Cerebellar cortex (tissue), 1 donor: Measurements from ENCODE around the gene ATXN1.
"Not testable (repeated sequence)": the region's sequence is repeated elsewhere in the genome, so short reads cannot be mapped to it uniquely, and the experiment has no call there.

Experiments used
- DNase-seq: peaks from one replicate; pipeline ENCODE4 v3.0.0-alpha.2; 2015; ENCODE audit warnings: low spot score

Gene ATXN1

DNA sequence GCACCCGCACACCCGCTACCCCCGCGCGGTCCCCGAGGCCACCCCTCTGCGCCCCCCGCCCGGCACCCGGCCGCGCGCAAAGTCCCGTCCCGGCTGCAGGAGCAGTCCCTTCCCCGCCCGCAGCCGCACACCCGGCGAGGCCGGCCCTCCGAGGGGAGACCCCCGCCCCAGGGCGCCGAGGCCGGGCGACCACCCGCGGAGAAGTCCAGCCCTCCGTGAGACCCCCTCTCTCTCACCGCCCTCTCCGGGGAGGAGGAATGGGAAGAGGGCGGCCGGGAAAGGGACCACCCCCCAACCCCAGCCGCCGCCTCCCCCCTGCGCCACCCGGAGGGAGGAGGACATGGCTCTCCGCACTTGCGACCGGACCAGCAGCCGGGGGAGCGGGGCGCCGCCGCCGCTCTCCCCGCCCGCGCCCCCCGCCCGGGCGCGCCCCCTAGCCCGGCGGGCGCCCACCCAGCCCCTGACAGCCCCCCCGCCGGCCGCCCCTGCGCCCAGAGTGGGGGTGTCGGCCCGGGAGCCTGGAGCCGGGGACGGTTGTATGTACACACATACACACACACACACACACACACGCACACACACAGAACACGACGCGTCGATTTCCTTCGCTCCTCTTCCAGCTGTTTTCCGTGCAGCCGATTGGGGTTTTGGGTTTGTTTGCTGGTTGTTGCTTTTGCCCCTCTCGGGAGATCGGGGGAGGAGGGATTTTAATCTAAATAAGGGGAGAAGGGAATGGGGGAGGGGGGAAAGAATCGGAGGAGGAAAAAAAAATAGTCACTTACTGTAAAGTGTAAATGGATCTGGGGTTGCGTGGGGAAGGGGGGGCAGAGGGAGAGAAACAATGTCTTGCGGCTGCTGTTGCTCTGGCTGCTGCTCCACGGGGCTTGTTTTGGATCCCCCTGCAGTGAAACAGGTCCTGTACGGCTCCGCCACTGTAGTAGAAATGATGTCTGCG lies at the start of gene ATXN1:
Gene ATXN1, minus strand, starts transcription at position 945 of the 955 bp plus-strand sequence.
- DNase-seq: no peak

DNA sequence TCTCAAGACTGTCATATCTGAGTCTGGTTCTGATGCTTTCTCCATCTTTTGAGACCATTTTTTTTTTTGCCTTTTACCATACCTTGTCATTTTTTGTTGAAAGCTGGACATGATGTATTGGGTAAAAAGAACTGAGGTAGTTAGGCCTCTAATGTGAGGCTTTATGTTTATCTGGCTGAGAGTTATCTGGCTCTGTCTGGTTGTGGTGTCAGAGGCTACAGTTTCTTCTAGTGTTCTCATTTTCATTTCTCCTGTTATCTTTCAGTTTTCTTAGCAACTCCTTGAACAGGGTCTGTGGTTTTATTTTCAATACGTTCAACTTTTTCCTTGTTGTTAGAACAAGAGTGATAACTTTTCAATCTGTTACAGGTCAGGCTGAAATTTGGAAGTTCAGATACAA lies 49.2 kb upstream of the ATXN1 start:
- no peak for DNase-seq

GRCh38 chr6:16809753-16810358 lies 48.6 kb upstream of the ATXN1 start:
- no peak for DNase-seq

- DNase-seq: no peak
Observed at GRCh38 chr6:16807956-16808355, 46.7 kb upstream of the ATXN1 start.

DNA sequence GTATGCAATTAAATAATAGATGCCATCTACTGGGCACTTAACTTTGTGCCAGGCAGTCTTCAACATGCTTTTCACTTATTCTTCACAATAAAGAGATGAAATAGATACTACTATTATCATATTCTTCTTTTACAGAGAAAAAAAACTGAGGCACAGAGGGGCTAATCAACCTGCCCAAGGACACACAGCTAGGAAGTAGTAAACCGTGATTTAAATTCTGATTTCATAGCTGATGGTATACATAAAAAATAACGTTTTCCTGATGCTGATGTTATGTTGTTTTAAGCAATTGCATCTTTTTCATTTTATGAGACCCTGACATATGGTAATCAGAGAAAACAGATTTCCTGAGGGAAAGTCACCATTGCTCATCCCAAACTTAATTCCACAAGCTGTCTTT lies 45.1 kb upstream of the ATXN1 start:
- DNase-seq: no peak

- no peak for DNase-seq
Observed at GRCh38 chr6:16805243-16805950, 44.1 kb upstream of the ATXN1 start.

- peak; percentile 1 for DNase-seq
Observed at GRCh38 chr6:16804546-16805242, 43.4 kb upstream of the ATXN1 start.

GRCh38 chr6:16803294-16804200 lies 42.3 kb upstream of the ATXN1 start:
- peak; percentile 96 for DNase-seq

DNA sequence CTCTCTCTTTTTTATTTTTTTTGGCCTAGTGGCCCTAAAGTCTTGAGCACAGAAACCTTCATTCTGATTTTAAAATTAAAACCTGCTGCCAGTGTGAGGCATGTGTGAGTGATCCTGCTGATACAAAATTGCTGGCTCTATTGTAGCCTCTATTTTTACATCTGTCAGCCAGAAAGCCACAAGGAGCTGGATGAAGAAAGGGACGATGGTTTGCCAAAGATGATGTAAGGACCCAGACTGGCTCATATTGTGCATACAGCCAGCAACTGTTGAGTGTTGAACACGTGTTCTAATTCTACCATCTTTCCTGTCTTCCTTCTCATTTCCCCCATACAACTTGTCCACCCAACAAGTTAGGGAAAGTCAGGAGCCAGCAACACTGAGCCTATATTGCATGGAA lies 40.8 kb upstream of the ATXN1 start:
- peak; percentile 29 for DNase-seq

GRCh38 chr6:16800942-16801341 lies 39.7 kb upstream of the ATXN1 start:
- no peak for DNase-seq

DNA sequence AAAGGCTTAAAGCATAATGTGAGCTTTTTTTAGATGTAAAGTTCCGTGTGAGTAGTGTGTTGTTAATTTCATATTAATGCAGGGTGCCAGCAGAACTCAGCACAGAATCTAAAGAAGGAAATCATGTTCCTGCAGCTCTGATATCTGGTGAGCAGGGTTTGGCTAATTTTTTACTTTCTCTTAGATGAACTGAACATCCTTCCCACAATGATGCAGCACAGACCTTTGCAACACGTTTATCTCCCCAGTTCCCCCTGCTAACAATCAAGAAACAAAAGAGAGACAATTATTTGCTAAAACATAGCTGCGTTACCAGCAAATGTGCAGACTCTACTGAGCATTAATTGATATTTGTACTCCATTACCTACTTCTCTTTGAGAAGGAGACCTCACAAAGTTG lies 39.1 kb upstream of the ATXN1 start:
- no peak for DNase-seq

- DNase-seq: no peak
Observed at GRCh38 chr6:16799279-16800193, 38.3 kb upstream of the ATXN1 start.

- DNase-seq: no peak
Observed at GRCh38 chr6:16793828-16794412, 32.7 kb upstream of the ATXN1 start.

DNA sequence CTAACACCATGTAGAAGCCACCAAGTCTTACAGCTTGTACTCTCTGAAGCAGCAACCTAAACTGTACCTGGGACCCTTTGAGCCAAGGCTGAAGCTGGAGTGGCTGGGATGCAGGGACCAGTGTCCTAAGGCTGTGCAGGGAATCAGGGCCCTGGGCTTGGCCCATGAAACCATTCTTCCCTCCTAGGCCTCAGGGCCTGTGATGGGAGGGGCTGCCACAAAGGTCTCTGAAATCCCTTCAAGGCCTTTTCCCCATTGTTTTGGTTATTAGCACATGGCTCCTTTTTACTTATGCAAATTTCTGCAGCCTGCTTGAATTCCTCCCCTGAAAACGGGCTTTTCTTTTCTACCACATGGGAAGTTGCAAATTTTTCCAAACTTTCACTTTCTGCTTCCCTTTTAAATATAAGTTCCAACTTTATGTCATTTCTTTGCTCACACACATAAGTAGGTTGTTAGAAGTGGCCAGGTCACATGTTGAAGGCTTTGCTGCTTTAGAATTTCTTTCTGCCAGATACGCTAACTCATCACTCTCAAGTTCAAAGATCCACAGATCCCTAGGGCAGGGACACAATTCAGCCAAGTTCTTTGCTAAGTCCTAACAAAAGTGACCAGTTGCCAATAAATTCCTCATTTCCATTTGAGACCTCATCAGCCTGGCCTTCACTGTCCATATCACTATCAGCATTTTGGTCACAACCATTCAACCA lies 28.2 kb upstream of the ATXN1 start:
- no peak for DNase-seq

DNA sequence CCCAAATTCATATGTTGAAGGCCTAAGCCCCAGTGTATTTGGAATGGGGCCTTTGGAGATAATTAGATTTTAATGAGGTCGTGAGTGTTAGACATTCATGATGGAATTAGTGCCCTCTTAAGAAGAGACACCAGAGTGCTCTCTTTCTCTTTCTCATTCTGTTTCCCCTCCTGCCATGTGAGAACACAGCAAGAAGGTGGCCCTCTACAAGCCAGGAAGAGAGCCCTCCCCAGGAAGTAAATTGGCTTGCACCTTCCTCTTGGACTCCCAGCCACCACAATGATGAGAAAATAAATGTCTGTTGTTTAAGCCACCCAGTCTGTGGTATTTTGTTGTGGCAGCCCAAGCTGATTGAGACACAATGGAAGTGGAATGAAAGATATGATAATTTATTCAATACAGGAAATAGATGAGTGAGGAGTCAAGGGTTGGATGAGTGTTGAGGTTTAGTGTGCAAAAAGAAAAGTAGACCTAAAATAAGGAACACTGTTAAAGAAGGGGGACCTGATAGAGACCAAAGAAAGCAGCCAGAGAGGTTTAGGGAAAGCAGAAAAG lies 25.9 kb upstream of the ATXN1 start:
- no peak for DNase-seq

DNA sequence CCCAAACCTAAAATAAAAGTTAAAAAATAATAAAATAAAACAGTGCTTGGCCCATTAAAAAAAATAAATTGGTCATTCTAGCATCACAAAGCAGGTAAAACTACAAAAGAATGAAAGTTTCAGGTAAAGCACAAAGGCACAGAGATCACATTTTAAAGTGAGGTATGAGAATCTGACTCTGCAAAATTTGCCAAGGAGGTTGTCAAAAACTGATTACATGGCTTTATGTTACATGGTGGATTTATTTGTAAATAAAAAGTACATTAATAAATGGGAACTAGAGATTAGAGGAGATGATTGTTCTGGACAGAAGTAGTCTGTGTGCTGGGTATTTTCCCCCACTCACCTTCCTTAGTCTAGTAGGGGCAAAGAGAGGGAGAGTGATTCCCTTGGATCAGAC lies 24.2 kb upstream of the ATXN1 start:
- no peak for DNase-seq

DNA sequence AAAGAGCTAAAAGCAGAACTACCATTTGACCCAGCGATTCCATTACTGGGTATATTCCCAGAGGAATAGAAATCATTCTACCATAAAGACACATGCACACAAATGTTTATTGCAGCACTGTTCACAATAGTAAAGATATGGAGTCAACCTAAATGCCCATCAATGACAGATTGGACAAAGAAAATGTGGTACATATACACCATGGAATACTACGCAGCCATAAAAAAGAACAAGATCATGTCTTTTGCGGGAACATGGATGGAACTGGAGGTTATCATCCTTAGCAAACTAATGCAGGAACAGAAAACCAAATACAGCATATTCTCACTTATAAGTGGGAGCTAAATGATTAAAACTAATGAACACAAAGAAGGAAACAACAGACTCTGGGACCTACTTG lies 23.7 kb upstream of the ATXN1 start:
- DNase-seq: not testable (repeated sequence)

DNA sequence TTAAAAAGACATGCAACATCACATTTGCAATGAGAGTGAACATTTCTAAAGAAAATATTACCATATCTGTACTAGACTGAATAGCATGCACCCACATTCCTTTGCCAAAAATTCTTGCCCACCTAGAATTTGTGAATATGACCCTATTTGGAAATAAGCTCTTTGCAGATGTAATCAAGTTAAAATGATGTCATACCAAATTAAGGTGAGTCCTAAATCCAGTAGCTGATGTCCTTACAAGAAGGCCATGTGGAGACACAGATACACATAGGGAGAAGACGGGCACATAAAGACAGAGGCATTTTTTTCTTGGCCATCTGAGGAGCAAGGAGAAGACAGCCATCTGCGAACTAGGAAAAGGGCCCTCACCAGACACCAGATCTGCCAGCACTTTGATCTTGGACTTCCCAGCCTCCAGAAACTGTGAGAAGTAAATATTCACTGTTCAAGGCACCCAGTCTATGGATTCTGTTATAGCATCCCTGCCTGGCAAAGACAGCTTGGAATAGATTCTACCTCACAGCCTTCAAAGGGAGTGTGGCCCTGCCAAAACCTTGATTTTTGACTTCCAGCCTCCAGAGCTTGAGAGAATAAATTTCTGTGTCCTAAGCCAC lies 22.8 kb upstream of the ATXN1 start:
- DNase-seq: no peak
